Lower leg skin (tissue), 3 donors: Measurements from ENCODE around the gene GRIFIN.

ENCODE experiments used
- CTCF ChIP-seq, 3 donors: fragments of 450-650 bp; IDR thresholded peaks; one replicate each; pipeline ENCODE4 v1.5.1; 2016; ENCODE audit warnings: antibody characterized with exemption in 3 of 3, mild to moderate bottlenecking in 3 of 3, moderate library complexity in 2 of 3
- POLR2A ChIP-seq, 2 donors: fragments of 450-650 bp; IDR thresholded peaks; one replicate each; pipeline ENCODE4 v1.6.1; 2016 to 2017; ENCODE audit warnings: antibody characterized with exemption in 2 of 2, mild to moderate bottlenecking in 1 of 2, moderate library complexity in 1 of 2

GRCh38 chr7:2440608-2441245 lies 35.5 kb downstream of the GRIFIN start:
- TF ChIP-seq CTCF (IDR thresholded peaks at IDR 0.05) (no peak), POLR2A (IDR thresholded peaks at IDR 0.05) (no peak)
